ENCODE measurements around the gene LITAFD.

Gene LITAFD

GRCh38 chr16:8886593-8887430, 4.7 kb downstream of the LITAFD start:
- Histone ChIP-seq H3K36me3 (ENCODE audit: insufficient read depth) (peaks cover 4% of the 10 kb centered on the region; the same call in 1 of the 2 replicates), H3K4me3 (IDR thresholded peaks at IDR 0.05; ENCODE audit: insufficient read depth, low read depth, low read length) (no peak overlapping the region), H3K9ac (no peak overlapping the region), H2AFZ (ENCODE audit: low read depth) (no peak overlapping the region), H3K4me1 (ENCODE audit: low read depth, poor library complexity, severe bottlenecking) (peaks cover 27% of the 10 kb centered on the region), H3K4me2 (no peak overlapping the region), H3K27ac (no peak overlapping the region), H3K79me2 (ENCODE audit: insufficient read depth, low read depth) (no peaks in the 10 kb centered on the region), H3K27me3 (ENCODE audit: insufficient read depth, low read depth) (no peaks in the 10 kb centered on the region; the same call in 1 of the 2 replicates), H4K20me1 (ENCODE audit: insufficient read depth) (peaks cover 3% of the 10 kb centered on the region; the same call in 1 of the 2 replicates)
- TF ChIP-seq CTCF (conservative IDR thresholded peaks at IDR 0.05; ENCODE audit: low read depth, low read length) = no peak

GRCh38 chr16:8887431-8887765, 5.2 kb downstream of the LITAFD start:
- H3K27me3 ChIP-seq (ENCODE audit: insufficient read depth, low read depth) = no peaks in the 10 kb centered on the region; the same call in 1 of the 2 replicates
- no peak overlapping the region for H3K4me3 ChIP-seq (IDR thresholded peaks at IDR 0.05; ENCODE audit: insufficient read depth, low read depth, low read length)
- no peaks in the 10 kb centered on the region for H3K79me2 ChIP-seq (ENCODE audit: insufficient read depth, low read depth)
- no peak overlapping the region for H2AFZ ChIP-seq (ENCODE audit: low read depth)
- H4K20me1 ChIP-seq (ENCODE audit: insufficient read depth) = peaks cover 3% of the 10 kb centered on the region; the same call in 1 of the 2 replicates
- H3K27ac ChIP-seq = no peak overlapping the region
- H3K9ac ChIP-seq = no peak overlapping the region
- no peak for TF ChIP-seq CTCF (conservative IDR thresholded peaks at IDR 0.05; ENCODE audit: low read depth, low read length)
- no peak overlapping the region for H3K4me2 ChIP-seq
- peaks cover 27% of the 10 kb centered on the region for H3K4me1 ChIP-seq (ENCODE audit: low read depth, poor library complexity, severe bottlenecking)
- peaks cover 4% of the 10 kb centered on the region; the same call in 1 of the 2 replicates for H3K36me3 ChIP-seq (ENCODE audit: insufficient read depth)

- no peak for TF ChIP-seq CTCF (conservative IDR thresholded peaks at IDR 0.05; ENCODE audit: low read depth, low read length)
- H2AFZ ChIP-seq (ENCODE audit: low read depth) = no peak overlapping the region
- no peaks in the 10 kb centered on the region; the same call in 1 of the 2 replicates for H3K27me3 ChIP-seq (ENCODE audit: insufficient read depth, low read depth)
- H3K4me2 ChIP-seq = no peak overlapping the region
- no peak overlapping the region for H3K4me3 ChIP-seq (IDR thresholded peaks at IDR 0.05; ENCODE audit: insufficient read depth, low read depth, low read length)
- peaks cover 27% of the 10 kb centered on the region for H3K4me1 ChIP-seq (ENCODE audit: low read depth, poor library complexity, severe bottlenecking)
- peaks cover 4% of the 10 kb centered on the region; the same call in 1 of the 2 replicates for H3K36me3 ChIP-seq (ENCODE audit: insufficient read depth)
- no peaks in the 10 kb centered on the region for H3K79me2 ChIP-seq (ENCODE audit: insufficient read depth, low read depth)
- H3K27ac ChIP-seq = no peak overlapping the region
- H3K9ac ChIP-seq = no peak overlapping the region
- H4K20me1 ChIP-seq (ENCODE audit: insufficient read depth) = peaks cover 4% of the 10 kb centered on the region; the same call in 1 of the 2 replicates
Observed at GRCh38 chr16:8887952-8888560, 5.9 kb downstream of the LITAFD start.

GRCh38 chr16:8888951-8889892, 7.1 kb downstream of the LITAFD start:
- no peaks in the 10 kb centered on the region for H3K79me2 ChIP-seq (ENCODE audit: insufficient read depth, low read depth)
- no peak overlapping the region for H2AFZ ChIP-seq (ENCODE audit: low read depth)
- no peaks in the 10 kb centered on the region; the same call in 1 of the 2 replicates for H3K27me3 ChIP-seq (ENCODE audit: insufficient read depth, low read depth)
- H3K27ac ChIP-seq = no peak overlapping the region
- peaks cover 24% of the 10 kb centered on the region for H3K4me1 ChIP-seq (ENCODE audit: low read depth, poor library complexity, severe bottlenecking)
- H3K4me3 ChIP-seq (IDR thresholded peaks at IDR 0.05; ENCODE audit: insufficient read depth, low read depth, low read length) = no peak overlapping the region
- no peak overlapping the region for H3K9ac ChIP-seq
- no peak for TF ChIP-seq CTCF (conservative IDR thresholded peaks at IDR 0.05; ENCODE audit: low read depth, low read length)
- H3K36me3 ChIP-seq (ENCODE audit: insufficient read depth) = peaks cover 4% of the 10 kb centered on the region; the same call in 1 of the 2 replicates
- no peak overlapping the region for H3K4me2 ChIP-seq
- peaks cover 6% of the 10 kb centered on the region; the same call in 1 of the 2 replicates for H4K20me1 ChIP-seq (ENCODE audit: insufficient read depth)
